ENCODE results near the gene GPSM1.
A peak's percentile ranks its signal among the peaks of the same experiment; 100 is the strongest.
"Not testable (repeated sequence)": the region's sequence is repeated elsewhere in the genome, so short reads cannot be mapped to it uniquely, and the experiment has no call there.

Gene GPSM1

DNA sequence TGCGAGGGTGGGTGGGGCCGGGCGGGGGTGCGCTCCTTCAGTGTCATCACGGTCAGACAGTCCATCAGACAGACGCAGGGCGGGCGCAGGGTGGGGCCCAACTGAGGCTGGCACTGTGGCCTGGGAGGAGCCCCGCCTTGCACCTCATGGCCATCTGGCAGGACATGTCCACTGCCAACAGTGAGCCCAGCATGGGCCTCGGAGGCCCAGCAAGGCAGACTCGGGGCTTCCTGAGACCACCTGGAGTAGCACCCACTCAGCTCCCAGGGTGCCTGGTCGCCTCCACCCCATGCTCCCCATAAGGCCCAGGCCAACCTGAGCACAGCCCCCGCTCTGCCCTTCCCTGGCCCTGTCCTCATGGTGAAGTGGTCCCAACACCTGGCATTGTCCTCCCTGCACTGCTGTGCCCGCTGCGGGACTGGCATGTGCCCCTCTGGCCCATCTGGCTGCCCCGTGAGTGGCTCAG lies 8.5 kb upstream of the GPSM1 start:
- no peak for DNase-seq

DNA sequence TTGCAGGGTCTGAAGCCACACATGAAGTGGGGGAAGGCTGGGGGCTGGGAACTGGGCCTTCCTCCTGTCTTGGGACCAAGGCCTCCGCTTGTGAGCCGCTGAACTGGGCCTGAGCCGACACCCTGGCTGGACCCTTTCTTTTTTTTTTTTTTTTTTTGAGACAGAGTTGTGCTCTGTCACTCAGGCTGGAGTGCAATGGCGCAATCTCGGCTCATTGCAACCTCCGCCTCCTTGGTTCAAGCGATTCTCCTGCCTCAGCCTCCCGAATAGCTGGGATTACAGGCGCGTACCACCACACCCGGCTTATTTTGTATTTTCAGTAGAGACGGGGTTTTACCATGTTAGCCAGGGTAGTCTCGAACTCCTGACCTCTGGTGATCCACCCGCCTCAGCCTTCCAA lies 8.1 kb upstream of the GPSM1 start:
- not testable (repeated sequence) for DNase-seq

DNA sequence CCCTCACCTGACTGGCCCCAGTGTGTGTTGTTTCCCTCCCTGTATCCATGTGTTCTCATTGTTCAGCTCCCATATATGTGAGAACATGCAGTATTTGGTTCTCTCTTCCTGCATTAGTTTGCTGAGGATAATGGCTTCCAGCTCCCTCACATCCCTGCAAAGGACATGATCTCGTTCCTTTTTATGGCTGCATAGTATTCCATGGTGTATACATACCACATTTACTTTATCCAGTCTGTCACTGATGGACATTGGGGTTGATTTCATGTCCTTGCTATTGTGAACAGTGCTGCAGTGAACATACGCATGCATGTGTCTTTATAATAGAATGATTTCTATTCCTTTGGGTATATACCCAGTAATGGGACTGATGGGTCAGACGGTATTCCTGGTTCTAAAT lies 7.4 kb upstream of the GPSM1 start:
- not testable (repeated sequence) for DNase-seq

DNA sequence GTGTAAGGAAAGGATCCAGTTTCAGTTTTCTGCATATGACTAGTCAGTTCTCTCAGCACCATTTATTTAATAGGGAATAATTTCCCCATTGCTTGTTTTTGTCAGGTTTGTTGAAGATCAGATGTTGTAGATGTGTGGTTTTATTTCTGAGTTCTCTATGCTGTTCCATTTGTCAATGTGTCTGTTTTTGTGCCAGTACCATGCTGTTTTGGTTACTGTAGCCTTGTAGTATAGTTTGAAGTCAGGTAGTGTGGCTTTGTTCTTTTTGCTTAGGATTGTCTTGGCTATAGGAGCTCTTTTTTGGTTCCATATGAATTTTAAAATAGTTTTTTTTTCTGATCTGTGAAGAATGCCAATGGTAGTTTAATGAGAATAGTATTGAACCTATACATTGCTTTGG lies 6.4 kb upstream of the GPSM1 start:
- not testable (repeated sequence) for DNase-seq

DNA sequence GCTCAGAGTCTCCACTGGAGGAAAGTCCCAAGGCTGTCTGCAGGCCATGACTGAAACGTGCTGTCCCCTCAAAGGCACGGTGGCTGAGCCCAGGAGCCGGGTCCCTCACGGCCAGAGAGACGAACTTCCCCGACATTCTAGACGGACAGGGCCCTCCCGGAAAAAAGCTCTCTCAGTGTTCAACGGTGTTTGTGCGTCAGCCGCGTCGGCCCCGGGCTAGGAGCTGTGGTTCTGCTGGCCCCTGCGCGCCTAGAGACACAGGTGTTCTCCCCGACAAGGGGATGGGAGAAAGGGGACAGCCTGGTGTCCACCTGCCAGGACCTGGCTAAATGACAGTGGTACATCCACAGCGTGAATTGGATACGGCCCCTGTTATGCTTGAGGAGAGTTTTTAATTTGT lies 5.8 kb upstream of the GPSM1 start:
- no peak for DNase-seq

DNA sequence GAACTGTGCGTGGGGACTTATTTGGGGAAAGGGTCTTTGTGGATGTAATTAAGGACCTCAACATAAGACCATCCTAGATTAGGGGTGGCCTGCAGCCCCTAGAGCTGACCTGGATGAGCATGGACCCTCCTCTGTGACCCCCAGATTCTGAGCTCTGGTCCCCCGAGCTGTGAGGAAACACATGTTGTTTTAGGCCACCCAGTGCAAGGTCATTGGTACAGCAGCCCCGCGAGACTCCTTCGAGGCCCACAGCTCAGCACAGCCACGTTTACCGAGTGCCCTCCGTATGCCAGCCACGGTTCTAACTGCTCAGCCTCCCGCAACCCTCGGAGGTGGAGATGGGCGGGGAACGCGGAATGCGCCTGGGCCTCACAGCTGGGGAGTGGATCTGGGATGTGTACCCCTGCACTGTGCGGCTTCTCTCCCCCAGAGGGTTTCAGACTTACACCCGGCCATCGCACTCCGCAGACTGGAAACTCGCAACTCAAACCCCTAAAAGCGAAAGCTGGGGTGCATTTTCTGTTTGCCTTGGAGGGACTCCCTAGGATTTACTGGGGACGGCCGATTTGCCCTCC lies 4.5 kb upstream of the GPSM1 start:
- no peak for DNase-seq

DNA sequence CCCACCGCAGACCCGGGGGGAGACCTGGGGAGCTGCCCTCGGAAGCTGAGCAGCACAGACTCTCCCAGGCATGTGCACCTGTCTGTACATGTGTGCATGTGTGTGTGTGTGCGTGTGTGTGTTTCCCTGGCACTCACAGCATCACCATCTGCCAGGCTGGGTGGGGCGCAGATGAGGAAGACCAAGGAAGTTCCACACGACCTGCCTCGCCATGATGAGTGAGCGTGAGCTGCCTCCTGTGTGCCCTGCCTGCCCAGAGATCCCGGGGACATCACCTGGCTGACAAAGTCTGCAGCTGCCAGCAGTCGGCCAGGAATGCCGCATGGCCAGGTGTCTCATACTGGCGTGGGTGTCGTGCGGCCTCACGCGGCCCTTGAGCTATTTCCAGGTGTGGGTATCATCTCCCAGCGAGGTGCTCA lies 4.0 kb upstream of the GPSM1 start:
- peak; percentile 80 for DNase-seq

DNA sequence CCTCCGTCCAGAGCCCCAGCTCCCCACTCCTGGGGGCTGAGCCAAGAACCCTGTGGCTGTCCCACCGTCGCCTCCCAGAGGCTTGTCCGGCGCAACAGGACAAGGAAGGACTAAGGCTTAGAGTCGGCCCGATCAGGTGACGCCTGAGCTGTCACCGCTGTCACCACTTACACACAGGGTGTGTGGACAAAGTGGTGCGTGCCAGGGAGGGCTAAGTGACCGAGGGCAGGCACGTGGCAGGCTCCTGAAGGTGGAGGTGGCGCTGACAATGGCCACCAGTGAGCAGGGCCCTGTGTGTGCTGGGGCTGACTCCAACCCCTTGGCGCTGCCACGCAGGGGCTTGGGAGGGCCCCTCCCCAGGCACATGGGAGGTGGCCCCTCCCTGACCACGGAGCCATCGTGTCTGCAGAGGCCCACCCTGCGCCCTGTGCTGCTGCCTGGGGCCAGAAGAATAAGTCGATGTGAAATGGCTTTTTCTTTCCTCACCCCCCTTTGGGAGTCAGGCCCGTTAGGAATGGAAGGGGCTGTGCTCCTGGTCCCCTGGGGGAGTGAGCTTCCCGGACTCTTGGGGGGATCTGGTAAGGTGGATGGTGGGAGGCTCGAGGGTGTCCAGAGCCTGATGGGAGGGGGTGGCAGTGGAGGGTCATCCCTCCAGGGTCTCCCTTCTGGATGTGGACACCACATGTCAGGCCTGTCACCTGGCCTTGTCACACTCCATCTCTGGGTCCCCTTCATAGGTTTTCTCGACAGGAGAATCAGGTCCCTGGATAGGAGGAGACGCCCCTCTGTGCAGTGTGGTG lies 2.6 kb upstream of the GPSM1 start:
- DNase-seq, result peak; percentile 42

DNA sequence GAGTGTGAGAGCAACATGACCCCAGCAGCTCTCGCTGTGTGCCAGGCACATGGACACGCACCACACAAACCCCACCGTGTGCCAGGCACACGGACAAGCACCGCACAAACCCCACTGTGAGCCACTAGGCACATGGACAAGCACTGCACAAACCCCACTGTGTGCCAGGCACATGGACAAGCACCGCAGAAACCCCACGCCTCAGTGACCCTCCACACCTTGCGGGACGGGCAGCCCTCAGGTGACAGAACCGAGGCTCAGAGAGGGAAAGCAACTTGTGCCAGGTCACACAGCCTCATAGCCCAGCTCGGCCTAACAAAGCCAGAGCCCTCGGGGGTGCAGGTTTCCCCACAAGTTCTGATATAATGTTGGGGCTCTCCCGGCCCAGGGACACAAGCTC lies 2.0 kb upstream of the GPSM1 start:
- DNase-seq, result no peak

DNA sequence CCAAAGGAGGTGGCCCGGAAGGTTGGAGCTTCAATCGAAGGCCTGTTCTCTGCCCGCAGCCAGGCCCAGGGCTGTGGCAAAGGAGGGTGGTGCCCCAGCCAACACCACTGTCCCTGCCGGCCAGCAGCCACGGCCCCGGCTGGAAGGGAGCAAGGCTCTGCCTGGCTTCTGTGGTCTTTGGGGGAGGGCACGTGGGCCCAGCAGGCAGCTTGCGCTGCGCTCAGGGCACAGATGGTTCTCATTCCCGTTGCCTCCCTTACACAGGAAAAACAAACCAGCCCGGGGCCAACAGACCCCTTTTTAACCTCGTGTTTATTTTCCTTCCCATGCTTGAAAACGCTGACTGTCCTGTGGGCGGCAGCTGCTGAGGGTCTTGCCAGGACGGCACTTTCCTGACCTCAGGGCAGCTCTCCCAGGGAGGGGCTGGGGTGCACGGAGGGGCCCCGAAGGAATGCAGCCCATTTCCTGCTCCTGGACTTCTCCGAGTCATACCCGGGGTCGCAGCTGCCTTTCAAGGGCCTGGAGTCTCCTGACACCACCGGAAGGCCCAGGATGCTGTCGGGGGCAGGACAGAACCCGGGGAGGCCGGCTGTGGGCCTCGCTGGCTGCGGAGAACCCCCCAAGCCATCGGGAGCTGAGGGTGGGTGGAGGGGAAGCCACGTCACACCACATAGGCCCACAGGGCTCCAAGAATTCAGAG lies 1.1 kb upstream of the GPSM1 start:
- DNase-seq, result peak; percentile 83

DNA sequence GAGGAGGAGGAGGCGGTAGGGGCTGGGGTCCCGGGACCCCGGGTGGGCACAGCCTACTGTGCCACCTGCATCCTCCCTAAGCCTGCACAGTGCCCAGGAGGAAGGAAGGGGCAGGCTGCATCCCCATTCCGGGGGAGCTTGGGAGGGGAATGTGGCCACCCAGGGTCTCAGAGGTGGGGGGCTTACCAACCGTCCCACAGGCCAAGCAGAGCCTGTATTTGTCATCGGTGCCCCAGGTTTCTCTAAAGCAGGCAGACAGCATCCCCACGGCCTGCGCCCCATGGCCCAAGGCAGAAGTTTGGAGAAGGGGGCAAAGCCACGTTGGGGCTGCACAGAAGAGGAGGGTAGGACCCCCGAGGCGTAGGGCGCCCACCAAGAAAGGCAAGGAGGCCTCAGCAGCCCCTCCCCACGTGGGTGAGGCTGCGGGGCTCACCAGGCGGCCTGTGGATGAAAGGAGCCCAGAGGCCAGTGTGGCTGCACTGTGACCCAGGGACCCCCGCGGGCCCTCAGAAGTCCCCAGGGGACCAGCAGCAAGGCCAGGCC lies 507 bp upstream of the GPSM1 start:
- DNase-seq, result no peak

DNA sequence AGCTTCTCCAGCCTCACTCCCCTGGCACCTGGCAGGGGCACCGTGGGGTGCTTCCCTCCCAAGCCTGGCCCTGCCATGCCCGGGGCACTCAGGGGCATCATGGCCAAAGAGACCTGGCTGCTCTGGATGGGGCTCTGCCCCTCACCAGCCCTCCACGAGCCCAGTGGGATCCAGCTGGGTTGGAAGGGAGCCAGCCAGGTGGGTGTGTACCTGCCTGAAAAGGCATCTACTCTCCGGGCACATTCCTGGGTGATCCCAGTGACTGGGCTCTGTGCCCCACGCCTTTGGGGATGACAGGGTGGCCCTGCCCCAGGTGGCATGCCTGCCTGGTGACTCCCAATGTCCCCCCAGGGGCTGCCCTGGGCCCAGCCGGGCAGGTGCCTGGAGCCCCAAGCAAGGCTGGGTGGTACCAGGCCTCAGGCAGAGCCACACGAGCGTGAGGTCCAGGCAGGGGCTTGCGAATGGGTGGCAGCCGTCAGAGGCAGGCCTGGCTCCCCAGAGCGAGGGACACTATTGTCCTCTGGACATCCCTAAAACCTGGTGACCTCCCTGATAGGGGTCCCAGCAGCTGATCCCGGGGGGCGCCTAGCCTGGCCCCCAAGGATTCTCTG lies 777 bp downstream of the GPSM1 start:
- DNase-seq, result peak; percentile 86

DNA sequence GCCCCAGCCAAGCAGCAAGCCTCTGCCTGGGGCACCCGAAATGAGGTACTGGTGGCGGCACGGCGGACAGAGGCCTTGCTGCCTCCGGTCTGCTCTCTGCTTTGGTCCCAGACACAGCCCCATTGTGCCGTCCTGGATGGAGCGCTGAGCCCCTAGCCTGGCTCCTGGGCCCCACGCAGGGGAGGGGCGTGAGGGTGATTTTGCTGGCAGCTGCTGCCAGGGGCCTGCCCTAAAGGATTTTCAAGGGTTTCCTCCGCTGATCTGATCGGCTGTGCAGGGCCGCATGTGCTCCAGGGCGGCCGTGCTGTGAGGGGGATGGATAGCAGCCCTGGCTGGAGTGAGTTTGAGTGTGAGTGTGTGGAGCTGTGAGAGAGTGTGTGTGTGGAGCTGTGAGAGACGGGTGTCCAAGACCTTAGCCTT lies 1.3 kb downstream of the GPSM1 start:
- no peak for DNase-seq

DNA sequence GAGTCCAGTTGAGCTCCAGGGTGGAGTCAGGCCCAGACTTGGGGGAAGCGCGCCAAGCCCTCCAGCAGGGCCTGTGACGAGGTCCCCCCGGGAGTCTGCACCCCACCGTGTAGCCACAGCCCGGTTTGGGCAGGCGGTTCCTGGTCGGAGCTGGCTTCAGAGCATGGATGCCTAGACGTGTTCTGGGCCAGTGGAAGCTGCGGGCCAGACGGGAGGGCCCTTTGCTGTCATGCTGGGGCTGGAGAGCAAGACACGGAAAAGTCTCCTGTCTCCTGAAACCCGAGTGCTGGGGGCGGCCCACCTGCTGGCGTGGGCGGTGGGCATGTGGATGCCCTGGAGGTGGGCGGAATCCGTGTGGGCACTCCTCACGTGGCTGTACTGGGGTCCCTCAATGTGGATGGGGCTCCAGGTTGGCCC lies 1.9 kb downstream of the GPSM1 start:
- no peak for DNase-seq

DNA sequence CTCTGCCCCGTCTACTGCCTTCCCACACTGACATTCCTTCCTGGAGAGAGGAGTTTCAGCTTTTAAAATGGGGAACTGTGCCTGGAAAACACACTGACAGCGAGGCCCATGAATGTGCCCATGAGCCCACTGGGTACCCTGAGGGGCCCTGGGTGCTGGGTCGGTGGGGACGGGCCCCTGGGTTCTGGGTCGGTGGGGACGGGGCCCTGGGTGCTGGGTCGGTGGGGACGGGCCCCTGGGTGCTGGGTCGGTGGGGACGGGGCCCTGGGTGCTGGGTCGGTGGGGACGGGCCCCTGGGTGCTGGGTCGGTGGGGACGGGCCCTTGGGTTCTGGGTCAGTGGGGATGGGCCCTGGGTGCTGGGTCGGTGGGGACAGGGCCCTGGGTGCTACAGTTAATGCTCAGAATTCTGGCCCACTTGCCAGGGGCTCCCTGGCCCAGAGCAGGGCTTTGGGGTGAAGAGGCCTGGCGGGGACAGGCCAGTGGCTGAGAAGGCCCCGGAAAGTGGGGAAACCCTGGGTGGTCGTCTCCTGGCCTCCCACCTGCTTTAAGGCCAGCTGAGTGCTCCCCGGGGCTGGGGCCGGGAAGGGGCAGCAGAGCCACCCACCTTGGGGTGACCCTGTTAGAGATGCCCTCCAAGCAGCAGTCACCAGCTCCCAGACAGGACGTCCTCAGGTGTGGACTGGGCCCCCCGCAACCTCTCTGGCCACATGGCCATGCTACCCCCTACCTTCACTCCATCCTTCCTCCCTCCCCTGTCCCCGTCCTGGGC lies 2.5 kb downstream of the GPSM1 start:
- no peak for DNase-seq

DNA sequence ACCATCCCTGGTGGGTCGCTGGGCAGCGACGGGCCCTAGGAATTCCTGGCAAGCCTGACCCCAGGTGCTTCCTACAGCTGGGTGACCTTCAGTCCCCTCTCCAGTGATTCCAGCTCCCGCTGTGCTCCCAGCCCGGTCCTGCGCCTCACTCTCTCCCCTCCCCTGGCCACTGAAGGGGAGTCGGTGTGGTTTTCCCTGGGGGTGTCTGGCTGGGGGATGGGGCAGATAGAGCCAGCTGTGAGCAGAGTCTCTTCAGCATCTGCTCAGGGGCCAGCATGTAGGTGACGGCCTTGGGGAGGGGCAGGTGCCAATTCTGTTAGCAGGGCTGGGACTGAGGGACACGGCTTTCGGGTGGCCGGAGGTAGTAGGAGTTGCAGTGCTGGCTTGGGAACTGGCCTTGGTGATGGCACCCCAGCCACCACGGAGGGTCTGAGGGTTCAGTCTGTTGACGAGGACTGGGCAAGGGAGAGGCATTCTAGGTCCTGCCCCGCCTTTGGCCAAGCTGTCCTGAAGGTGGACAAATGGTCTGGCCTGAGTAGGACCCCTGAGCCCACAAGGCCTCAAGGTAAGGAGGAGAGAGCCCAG lies 3.2 kb downstream of the GPSM1 start:
- no peak for DNase-seq

DNA sequence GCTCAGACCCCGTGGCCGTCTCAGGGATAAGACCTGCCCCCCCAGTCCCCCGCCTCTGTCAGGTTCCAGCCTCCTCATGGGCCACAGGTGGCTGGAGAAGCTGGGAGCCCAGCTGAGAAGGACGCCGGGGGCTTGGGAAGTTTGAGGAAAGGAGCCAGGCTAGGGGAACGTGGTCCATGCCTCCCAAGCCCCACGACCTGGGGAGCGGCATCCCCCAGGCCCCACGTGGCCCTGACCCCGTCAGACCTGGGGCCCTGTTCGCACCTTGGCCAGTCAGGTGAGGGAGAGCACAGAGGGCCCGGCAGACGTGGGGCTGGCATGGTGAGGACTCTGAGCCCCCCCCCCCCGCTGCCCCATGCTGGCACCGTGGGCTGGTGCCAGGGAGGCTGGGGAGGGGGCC lies 3.7 kb downstream of the GPSM1 start:
- no peak for DNase-seq

DNA sequence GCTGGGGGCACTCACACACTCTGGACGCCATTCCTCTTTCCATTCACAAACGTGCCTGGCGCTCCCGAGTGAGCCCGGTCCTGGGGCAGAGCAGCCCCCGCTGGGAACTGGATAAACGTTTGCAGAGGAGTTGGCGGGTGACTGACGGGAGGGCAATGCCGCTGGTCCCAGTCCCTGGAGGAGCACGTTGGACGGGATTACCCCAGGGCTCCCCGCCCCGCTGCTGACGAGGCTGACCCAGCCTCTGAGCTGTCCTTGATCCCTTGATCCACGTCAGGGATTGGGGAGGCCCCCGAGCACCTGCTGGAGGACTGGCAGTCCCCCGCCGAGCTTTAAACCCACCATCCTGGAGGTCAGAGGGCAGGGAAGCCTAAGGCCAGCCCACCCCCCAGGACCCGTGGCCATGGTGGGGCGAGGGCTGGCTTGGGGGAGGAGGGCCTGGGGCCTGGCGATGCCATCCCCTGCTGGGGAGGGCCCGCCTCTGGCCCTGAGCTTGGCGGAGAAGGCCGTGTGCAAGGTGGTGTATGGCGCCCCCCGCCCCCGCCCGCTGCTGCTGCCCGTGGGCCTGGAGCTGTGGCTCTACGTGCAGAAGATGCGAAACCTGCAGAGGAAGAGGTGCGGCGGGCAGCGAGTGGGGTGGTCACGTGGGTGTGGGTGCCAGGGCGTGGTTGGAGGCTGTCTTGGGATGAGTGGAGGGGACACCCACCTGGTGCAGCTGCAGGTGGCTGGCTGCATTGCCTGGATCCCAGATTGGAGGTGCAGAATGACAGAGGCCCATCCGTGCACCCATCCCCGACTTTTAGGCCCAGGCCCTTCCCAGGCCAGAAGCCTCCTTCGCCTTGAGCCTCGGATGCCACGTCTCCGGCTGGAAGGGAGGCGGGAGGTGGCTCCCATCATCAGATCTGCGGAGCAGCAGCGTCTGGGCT lies 4.5 kb downstream of the GPSM1 start:
- DNase-seq, result no peak

DNA sequence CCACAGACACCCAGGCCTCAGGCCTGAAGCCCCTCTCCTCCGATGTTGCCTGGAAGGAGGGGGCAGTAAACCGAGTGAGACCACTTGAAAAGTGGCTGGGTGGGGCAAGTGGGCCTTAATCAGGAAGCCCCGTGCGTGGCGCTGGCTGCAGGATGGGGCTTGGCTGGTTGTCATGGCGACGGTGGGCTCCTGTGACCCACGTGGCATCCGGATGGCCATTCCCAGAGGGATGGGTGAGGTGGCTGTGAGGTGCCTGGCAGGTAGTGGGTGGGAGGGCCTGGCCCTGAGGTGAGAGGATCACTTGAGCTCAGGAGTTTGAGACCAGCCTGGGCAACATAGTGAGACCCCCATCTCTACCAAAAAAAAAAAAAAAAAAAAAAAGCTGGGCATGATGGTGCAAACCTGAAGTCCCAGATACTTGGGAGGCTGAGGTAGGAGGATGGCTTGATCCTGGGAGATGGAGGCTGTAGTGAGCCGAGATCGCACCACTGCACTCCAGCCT lies 5.2 kb downstream of the GPSM1 start:
- no peak for DNase-seq

DNA sequence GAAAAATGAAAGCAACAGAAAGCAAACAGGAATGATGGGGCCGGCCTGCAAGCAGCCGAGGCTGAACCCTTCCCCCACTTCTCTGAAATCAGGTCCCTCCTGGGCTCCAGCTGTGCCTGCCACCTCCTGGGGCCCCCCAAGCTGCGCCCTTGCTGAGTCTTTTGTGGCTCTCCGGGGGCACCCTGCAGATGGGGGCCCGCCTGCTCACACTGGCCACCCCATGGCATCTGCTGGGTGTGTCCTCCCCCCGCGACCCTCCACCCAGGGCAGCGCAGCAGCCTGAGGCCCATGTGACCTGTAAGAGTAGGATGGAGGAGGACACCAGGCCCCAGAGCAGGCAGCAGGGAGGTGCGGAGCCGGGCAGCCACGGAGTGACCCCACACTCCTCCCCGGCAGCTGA lies 5.7 kb downstream of the GPSM1 start:
- DNase-seq, result no peak

DNA sequence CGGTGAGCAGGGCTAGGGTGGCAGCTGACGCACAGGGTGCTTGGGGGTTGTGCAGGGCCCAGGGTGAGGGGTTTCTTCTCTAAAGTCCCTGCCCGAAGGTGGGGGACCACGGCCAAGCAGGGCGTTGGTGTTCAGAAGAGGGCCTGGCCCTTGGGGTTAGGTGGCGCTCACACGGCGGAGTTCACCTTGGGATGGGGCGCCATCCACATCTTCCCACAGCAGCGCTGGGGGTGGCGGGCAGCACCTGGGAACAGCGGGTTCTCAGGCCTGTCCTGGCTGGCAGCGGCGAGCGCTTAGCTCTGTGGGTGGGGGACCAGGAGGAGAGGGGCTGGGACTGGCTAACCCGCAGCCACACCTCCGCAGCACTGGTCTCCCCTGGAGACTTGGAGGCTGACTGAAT lies 6.1 kb downstream of the GPSM1 start:
- no peak for DNase-seq

Data from NCI-H69 (cell line).